Prostate gland (tissue), 2 donors: ENCODE measurements around the gene VAC14.

Experiments used
- CTCF ChIP-seq, 4 experiments: fragments of 200-600 bp in 2 of 4; fragments of 450-650 bp in 2 of 4; sonication (generic) in 2 of 4; IDR thresholded peaks; 1 replicate in 3 of 4; 2 replicates in 1 of 4; pipeline ENCODE4 v1.5.1; 2016 to 2019; ENCODE audit warnings: antibody characterized with exemption in 4 of 4, mild to moderate bottlenecking in 2 of 4, moderate library complexity in 2 of 4
- POLR2A ChIP-seq: fragments of 450-650 bp; IDR thresholded peaks from one replicate; pipeline ENCODE4 v1.6.1; 2016; ENCODE audit warnings: antibody characterized with exemption, mild to moderate bottlenecking
- POLR2AphosphoS5 ChIP-seq: sonication (generic); formaldehyde crosslinking; IDR thresholded peaks from one replicate; pipeline ENCODE4 v1.6.1; 2017; ENCODE audit warnings: antibody characterized with exemption

GRCh38 chr16:70758786-70759185, 42.2 kb downstream of the VAC14 start:
- TF ChIP-seq CTCF (IDR thresholded peaks at IDR 0.05) (no peak), POLR2AphosphoS5 (no peak), POLR2A (no peak)
